ENCODE results near the gene ATXN7L1. TPM values are rescaled to one million over a fixed set of nuclear protein-coding genes. Genes with fewer than 3 reads are reported as not detected.
A peak's percentile ranks its signal among the peaks of the same experiment; 100 is the strongest.

Gene ATXN7L1
- total RNA-seq, 2 experiments from 2014 or later = 3.5 to 5.0 TPM

GRCh38 chr7:105907129-105907846 lies 30.9 kb upstream of the ATXN7L1 start:
- POLR2A ChIA-PET = no interaction called here
- Mint-ChIP-seq H3K36me3 (ENCODE audit: low read depth) (no peaks in the 10 kb centered on the region), H3K27me3 (ENCODE audit: low read depth) (no peaks in the 10 kb centered on the region), H3K4me1 (ENCODE audit: low read depth) (peaks cover 9% of the 10 kb centered on the region), H3K9me3 (ENCODE audit: insufficient read depth) (peaks cover 6% of the 10 kb centered on the region), H3K27ac (no peak overlapping the region), H3K4me3 (no peak overlapping the region)
- DNase-seq (no peak), ATAC-seq (no peak)
- CTCF ChIA-PET = no interaction called here

GRCh38 chr7:105906695-105907094 lies 30.3 kb upstream of the ATXN7L1 start:
- H3K36me3 Mint-ChIP-seq (ENCODE audit: low read depth) = no peaks in the 10 kb centered on the region
- H3K27me3 Mint-ChIP-seq (ENCODE audit: low read depth) = no peaks in the 10 kb centered on the region
- CTCF ChIA-PET = no interaction called here
- H3K27ac Mint-ChIP-seq = no peak overlapping the region
- H3K9me3 Mint-ChIP-seq (ENCODE audit: insufficient read depth) = peaks cover 6% of the 10 kb centered on the region
- H3K4me1 Mint-ChIP-seq (ENCODE audit: low read depth) = peaks cover 9% of the 10 kb centered on the region
- POLR2A ChIA-PET = no interaction called here
- H3K4me3 Mint-ChIP-seq = no peak overlapping the region
- ATAC-seq (no peak), DNase-seq (no peak)

GRCh38 chr7:105905910-105906568 lies 29.6 kb upstream of the ATXN7L1 start:
- H3K27ac Mint-ChIP-seq = no peak overlapping the region
- no peak overlapping the region for H3K4me3 Mint-ChIP-seq
- ChIA-PET CTCF (interaction anchor here (1.8 kb wide), 1 partner anchor 145 kb away, joined by 8 read pairs; no protein-coding TSS in a partner anchor), POLR2A (no interaction called here)
- DNase-seq (no peak), ATAC-seq (no peak)
- peaks cover 9% of the 10 kb centered on the region for H3K4me1 Mint-ChIP-seq (ENCODE audit: low read depth)
- no peaks in the 10 kb centered on the region for H3K27me3 Mint-ChIP-seq (ENCODE audit: low read depth)
- H3K9me3 Mint-ChIP-seq (ENCODE audit: insufficient read depth) = peaks cover 3% of the 10 kb centered on the region
- H3K36me3 Mint-ChIP-seq (ENCODE audit: low read depth) = no peaks in the 10 kb centered on the region

- no peak overlapping the region for H3K27ac Mint-ChIP-seq
- ATAC-seq (no peak), DNase-seq (no peak)
- no peaks in the 10 kb centered on the region for H3K9me3 Mint-ChIP-seq (ENCODE audit: insufficient read depth)
- peaks cover 8% of the 10 kb centered on the region for H3K4me1 Mint-ChIP-seq (ENCODE audit: low read depth)
- ChIA-PET POLR2A (no interaction called here), CTCF (interaction anchor here (1.8 kb wide), 1 partner anchor 145 kb away, joined by 8 read pairs; no protein-coding TSS in a partner anchor)
- no peaks in the 10 kb centered on the region for H3K27me3 Mint-ChIP-seq (ENCODE audit: low read depth)
- no peaks in the 10 kb centered on the region for H3K36me3 Mint-ChIP-seq (ENCODE audit: low read depth)
- H3K4me3 Mint-ChIP-seq = no peak overlapping the region
Measured at GRCh38 chr7:105905209-105905909, 29.0 kb upstream of the ATXN7L1 start.

GRCh38 chr7:105904064-105904463 lies 27.7 kb upstream of the ATXN7L1 start:
- POLR2A ChIA-PET = no interaction called here
- no peaks in the 10 kb centered on the region for H3K36me3 Mint-ChIP-seq (ENCODE audit: low read depth)
- no peaks in the 10 kb centered on the region for H3K4me1 Mint-ChIP-seq (ENCODE audit: low read depth)
- H3K9me3 Mint-ChIP-seq (ENCODE audit: insufficient read depth) = no peaks in the 10 kb centered on the region
- DNase-seq (no peak), ATAC-seq (no peak)
- H3K4me3 Mint-ChIP-seq = no peak overlapping the region
- H3K27me3 Mint-ChIP-seq (ENCODE audit: low read depth) = no peaks in the 10 kb centered on the region
- no peak overlapping the region for H3K27ac Mint-ChIP-seq
- CTCF ChIA-PET = interaction anchor here (1.2 kb wide), 1 partner anchor 16 kb away, joined by 3 read pairs; no protein-coding TSS in a partner anchor

- Mint-ChIP-seq H3K9me3 (ENCODE audit: insufficient read depth) (no peaks in the 10 kb centered on the region), H3K27ac (no peak overlapping the region), H3K36me3 (ENCODE audit: low read depth) (no peaks in the 10 kb centered on the region), H3K27me3 (ENCODE audit: low read depth) (no peaks in the 10 kb centered on the region), H3K4me3 (no peak overlapping the region), H3K4me1 (ENCODE audit: low read depth) (no peaks in the 10 kb centered on the region)
- DNase-seq (no peak), ATAC-seq (no peak)
- POLR2A ChIA-PET = interaction anchor here (0.6 kb wide), 1 partner anchor 63 kb away, joined by 4 read pairs; no protein-coding TSS in a partner anchor
- CTCF ChIA-PET = no interaction called here
Measured at GRCh38 chr7:105902325-105902911, 26.0 kb upstream of the ATXN7L1 start.

- no peak overlapping the region for H3K4me3 Mint-ChIP-seq
- no peaks in the 10 kb centered on the region for H3K9me3 Mint-ChIP-seq (ENCODE audit: insufficient read depth)
- H3K4me1 Mint-ChIP-seq (ENCODE audit: low read depth) = no peaks in the 10 kb centered on the region
- ChIA-PET POLR2A (no interaction called here), CTCF (interaction anchor here (0.8 to 1.6 kb wide), 2 partner anchors 14 to 128 kb away, joined by 3 read pairs; no protein-coding TSS in a partner anchor)
- ATAC-seq = no peak
- H3K27me3 Mint-ChIP-seq (ENCODE audit: low read depth) = no peaks in the 10 kb centered on the region
- no peak overlapping the region for H3K27ac Mint-ChIP-seq
- no peak for DNase-seq
- H3K36me3 Mint-ChIP-seq (ENCODE audit: low read depth) = no peaks in the 10 kb centered on the region
Measured at GRCh38 chr7:105897999-105898398, 21.6 kb upstream of the ATXN7L1 start.

- no peak overlapping the region for H3K27ac Mint-ChIP-seq
- ATAC-seq = no peak
- no peaks in the 10 kb centered on the region for H3K9me3 Mint-ChIP-seq (ENCODE audit: insufficient read depth)
- no peak overlapping the region for H3K4me3 Mint-ChIP-seq
- ChIA-PET CTCF (interaction anchor here (1.1 to 1.6 kb wide), 3 partner anchors 129 to 257 kb away, joined by 3 read pairs; no protein-coding TSS in a partner anchor), POLR2A (no interaction called here)
- no peak for DNase-seq
- no peaks in the 10 kb centered on the region for H3K4me1 Mint-ChIP-seq (ENCODE audit: low read depth)
- no peaks in the 10 kb centered on the region for H3K36me3 Mint-ChIP-seq (ENCODE audit: low read depth)
- H3K27me3 Mint-ChIP-seq (ENCODE audit: low read depth) = no peaks in the 10 kb centered on the region
Measured at GRCh38 chr7:105896407-105896911, 20.1 kb upstream of the ATXN7L1 start.

GRCh38 chr7:105894131-105894530 lies 17.7 kb upstream of the ATXN7L1 start:
- no peaks in the 10 kb centered on the region for H3K9me3 Mint-ChIP-seq (ENCODE audit: insufficient read depth)
- ATAC-seq (no peak), DNase-seq (no peak)
- ChIA-PET POLR2A (no interaction called here), CTCF (no interaction called here)
- H3K27me3 Mint-ChIP-seq (ENCODE audit: low read depth) = no peaks in the 10 kb centered on the region
- no peak overlapping the region for H3K4me3 Mint-ChIP-seq
- no peaks in the 10 kb centered on the region for H3K36me3 Mint-ChIP-seq (ENCODE audit: low read depth)
- no peak overlapping the region for H3K27ac Mint-ChIP-seq
- peaks cover 8% of the 10 kb centered on the region for H3K4me1 Mint-ChIP-seq (ENCODE audit: low read depth)

GRCh38 chr7:105892387-105892786 lies 16.0 kb upstream of the ATXN7L1 start:
- peaks cover 8% of the 10 kb centered on the region for H3K4me1 Mint-ChIP-seq (ENCODE audit: low read depth)
- no peaks in the 10 kb centered on the region for H3K36me3 Mint-ChIP-seq (ENCODE audit: low read depth)
- no peak overlapping the region for H3K27ac Mint-ChIP-seq
- no peak for DNase-seq
- H3K27me3 Mint-ChIP-seq (ENCODE audit: low read depth) = no peaks in the 10 kb centered on the region
- ATAC-seq = no peak
- H3K9me3 Mint-ChIP-seq (ENCODE audit: insufficient read depth) = no peaks in the 10 kb centered on the region
- ChIA-PET CTCF (interaction anchor here (1.0 kb wide), 1 partner anchor 132 kb away, joined by 3 read pairs; no protein-coding TSS in a partner anchor), POLR2A (no interaction called here)
- no peak overlapping the region for H3K4me3 Mint-ChIP-seq

- CTCF ChIA-PET = interaction anchor here (2.1 kb wide), 1 partner anchor 130 kb away, joined by 9 read pairs; no protein-coding TSS in a partner anchor
- H3K4me3 Mint-ChIP-seq = no peak overlapping the region
- POLR2A ChIA-PET = no interaction called here
- ATAC-seq = peak; percentile 70
- DNase-seq = no peak
- peaks cover 16% of the 10 kb centered on the region for H3K4me1 Mint-ChIP-seq (ENCODE audit: low read depth)
- no peaks in the 10 kb centered on the region for H3K36me3 Mint-ChIP-seq (ENCODE audit: low read depth)
- H3K27ac Mint-ChIP-seq = no peak overlapping the region
- no peaks in the 10 kb centered on the region for H3K9me3 Mint-ChIP-seq (ENCODE audit: insufficient read depth)
- no peaks in the 10 kb centered on the region for H3K27me3 Mint-ChIP-seq (ENCODE audit: low read depth)
Measured at GRCh38 chr7:105890290-105890997, 14.0 kb upstream of the ATXN7L1 start.
